Measurements from ENCODE around the gene MED1. TPM values are rescaled to one million over a fixed set of nuclear protein-coding genes. Genes with fewer than 3 reads are reported as not detected.

Gene MED1
- total RNA-seq, 2 experiments from 2014 or later: 60.7 to 64.7 TPM

- H3K4me3 Mint-ChIP-seq: no peak overlapping the region
- H3K9me3 Mint-ChIP-seq: no peaks in the 10 kb centered on the region
- no peak overlapping the region for H3K27ac Mint-ChIP-seq
- ChIA-PET POLR2A (no interaction called here), CTCF (no interaction called here)
- TF ChIP-seq CTCF (IDR thresholded peaks at IDR 0.05): no peak
- no peaks in the 10 kb centered on the region for H3K27me3 Mint-ChIP-seq
- intact Hi-C loops (cut with micrococcal nuclease): no loop called here
- H3K4me1 Mint-ChIP-seq (ENCODE audit: low read depth): no peaks in the 10 kb centered on the region
- DNase-seq (no peak), ATAC-seq (no peak)
- H3K36me3 Mint-ChIP-seq (ENCODE audit: low read depth): peaks cover 26% of the 10 kb centered on the region
These were observed 34.9 kb downstream of the MED1 start for GRCh38 chr17:39416141-39416540.

GRCh38 chr17:39410279-39410678 is 40.8 kb downstream of the MED1 start:
- no peak overlapping the region for H3K27ac Mint-ChIP-seq
- no peak for TF ChIP-seq CTCF (IDR thresholded peaks at IDR 0.05)
- no peaks in the 10 kb centered on the region for H3K27me3 Mint-ChIP-seq
- ATAC-seq (no peak), DNase-seq (no peak)
- no peaks in the 10 kb centered on the region for H3K9me3 Mint-ChIP-seq
- H3K36me3 Mint-ChIP-seq (ENCODE audit: low read depth): peaks cover 44% of the 10 kb centered on the region
- CTCF ChIA-PET: no interaction called here
- POLR2A ChIA-PET: no interaction called here
- no peak overlapping the region for H3K4me3 Mint-ChIP-seq
- intact Hi-C loops (cut with micrococcal nuclease): no loop called here
- peaks cover 17% of the 10 kb centered on the region for H3K4me1 Mint-ChIP-seq (ENCODE audit: low read depth)

GRCh38 chr17:39408360-39408759 is 42.7 kb downstream of the MED1 start:
- Mint-ChIP-seq H3K27me3 (no peaks in the 10 kb centered on the region), H3K36me3 (ENCODE audit: low read depth) (peaks cover 38% of the 10 kb centered on the region), H3K27ac (peak overlapping the region; percentile 3), H3K9me3 (no peaks in the 10 kb centered on the region), H3K4me3 (no peak overlapping the region), H3K4me1 (ENCODE audit: low read depth) (peaks cover 34% of the 10 kb centered on the region)
- intact Hi-C loops (cut with micrococcal nuclease): loop anchor here (10.0 kb wide), 1 partner anchor 204 kb away; the partner anchor contains the start of gene RPL19
- POLR2A ChIA-PET: interaction anchor here (0.5 kb wide), 1 partner anchor 9 kb away, joined by 3 read pairs; no protein-coding TSS in a partner anchor
- no peak for TF ChIP-seq CTCF (IDR thresholded peaks at IDR 0.05)
- CTCF ChIA-PET: no interaction called here
- ATAC-seq (no peak), DNase-seq (no peak)

GRCh38 chr17:39406951-39407350 is 44.1 kb downstream of the MED1 start:
- ATAC-seq (no peak), DNase-seq (no peak)
- POLR2A ChIA-PET: interaction anchor here (2.2 kb wide), 1 partner anchor 44 kb away, joined by 8 read pairs; the partner anchor contains the start of gene MED1
- intact Hi-C loops (cut with micrococcal nuclease): loop anchor here (10.0 kb wide), 1 partner anchor 202 kb away; the partner anchor contains the start of gene RPL19
- peak overlapping the region; percentile 8 for H3K27ac Mint-ChIP-seq
- H3K36me3 Mint-ChIP-seq (ENCODE audit: low read depth): peaks cover 37% of the 10 kb centered on the region
- CTCF ChIA-PET: no interaction called here
- H3K4me3 Mint-ChIP-seq: no peak overlapping the region
- peaks cover 41% of the 10 kb centered on the region for H3K4me1 Mint-ChIP-seq (ENCODE audit: low read depth)
- H3K9me3 Mint-ChIP-seq: no peaks in the 10 kb centered on the region
- TF ChIP-seq CTCF (IDR thresholded peaks at IDR 0.05): no peak
- no peaks in the 10 kb centered on the region for H3K27me3 Mint-ChIP-seq

DNA sequence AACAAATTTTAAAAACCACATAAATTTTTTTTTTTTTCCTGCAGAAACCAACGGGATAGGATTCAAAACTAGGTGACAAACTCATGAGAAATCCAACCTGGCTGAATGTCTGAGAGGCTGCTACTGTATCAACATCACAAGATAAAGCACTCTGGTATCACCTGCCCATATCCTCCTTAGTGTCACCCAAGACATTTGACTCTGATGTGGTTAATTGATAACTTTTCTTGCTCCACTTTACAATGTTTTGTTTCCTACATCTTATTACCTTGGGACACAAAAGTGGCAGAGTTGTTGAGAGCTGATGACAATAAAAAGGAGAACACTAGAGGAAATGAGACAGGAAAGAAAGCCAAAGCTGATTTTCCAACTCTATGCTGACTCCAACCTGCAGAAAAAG is 45.6 kb downstream of the MED1 start:
- intact Hi-C loops (cut with micrococcal nuclease): loop anchor here (10.0 kb wide), 1 partner anchor 201 kb away; the partner anchor contains the start of gene RPL19
- peak overlapping the region; percentile 36 for H3K4me3 Mint-ChIP-seq
- CTCF ChIA-PET: interaction anchor here (1.6 kb wide), 1 partner anchor 198 kb away, joined by 5 read pairs; no protein-coding TSS in a partner anchor
- H3K4me1 Mint-ChIP-seq (ENCODE audit: low read depth): peaks cover 45% of the 10 kb centered on the region
- no peaks in the 10 kb centered on the region for H3K27me3 Mint-ChIP-seq
- peaks cover 35% of the 10 kb centered on the region for H3K36me3 Mint-ChIP-seq (ENCODE audit: low read depth)
- POLR2A ChIA-PET: interaction anchor here (1.0 to 2.2 kb wide), 4 partner anchors 14 to 98 kb away, joined by 3 to 8 read pairs (median 3); partner anchors contain the start of genes CDK12 and MED1
- H3K27ac Mint-ChIP-seq: peak overlapping the region; percentile 82
- TF ChIP-seq CTCF (IDR thresholded peaks at IDR 0.05): no peak
- H3K9me3 Mint-ChIP-seq: no peaks in the 10 kb centered on the region
- DNase-seq: no peak
- ATAC-seq: no peak
